Measurements from ENCODE around the gene LCP2. TPM values are rescaled to one million over a fixed set of nuclear protein-coding genes. Genes with fewer than 3 reads are reported as not detected.

Gene LCP2
- total and polyA plus RNA-seq, 2 of the 4 experiments (the other 2 are of a cell fraction) = not detected

- POLR2A ChIA-PET (ENCODE audit: unreplicated experiment) = no interaction called here
- in situ Hi-C loops (cut with MboI; ENCODE audit: low sequenced_read_pairs) = no loop called here
These were observed 35.8 kb upstream of the LCP2 start for GRCh38 chr5:170333161-170333910.

More at GRCh38 chr5:170333161-170333910, 35.8 kb upstream of the LCP2 start:
- DNase-seq = no peak
- Histone ChIP-seq H3K79me1 (ENCODE audit: low read depth in 1 of 2, low read length in 2 of 2) (no peaks in the 10 kb centered on the region), H3K36me3 (ENCODE audit: control insufficient read depth, insufficient read depth, low read length) (no peaks in the 10 kb centered on the region), H2BK5ac (ENCODE audit: low read depth, low read length, poor library complexity, severe bottlenecking) (no peak overlapping the region), H3K56ac (ENCODE audit: extremely low read depth, insufficient read depth, low read length) (no peak overlapping the region), H4K5ac (ENCODE audit: low read depth, low read length) (no peak overlapping the region), H2BK15ac (ENCODE audit: low read depth, low read length) (no peak overlapping the region), H4K91ac (ENCODE audit: insufficient read depth, low read depth, low read length) (no peak overlapping the region), H2BK120ac (ENCODE audit: low read depth, low read length) (no peak overlapping the region), H2BK20ac (ENCODE audit: low read depth, low read length) (no peak overlapping the region), H3K23ac (ENCODE audit: low read depth, low read length) (no peak overlapping the region), H3K9me1 (ENCODE audit: insufficient read depth, low read length) (no peaks in the 10 kb centered on the region), H2AK5ac (ENCODE audit: low read depth, low read length) (no peak overlapping the region), H3K14ac (replicated peaks; ENCODE audit: low read depth, low read length) (no peak overlapping the region), H3K27ac (ENCODE audit: insufficient read depth, low read length) (no peak overlapping the region), H4K20me1 (ENCODE audit: insufficient read depth, low read length) (no peaks in the 10 kb centered on the region), H3K4ac (ENCODE audit: low read depth, low read length) (no peak overlapping the region), H2AK9ac (replicated peaks; ENCODE audit: low read depth, low read length, poor library complexity) (no peak overlapping the region), H4K8ac (ENCODE audit: low read depth in 2 of 2, low read length in 2 of 2) (no peak overlapping the region), H3K4me1 (ENCODE audit: control insufficient read depth, insufficient read depth, low read length) (no peaks in the 10 kb centered on the region), H3K9ac (ENCODE audit: low read depth, low read length) (no peak overlapping the region), H3K18ac (ENCODE audit: low read depth, low read length) (no peak overlapping the region), H3K4me2 (ENCODE audit: low read depth, low read length) (no peak overlapping the region), H3K9me3 (ENCODE audit: control insufficient read depth, insufficient read depth, low read length) (no peaks in the 10 kb centered on the region), H3K27me3 (ENCODE audit: control insufficient read depth, insufficient read depth, low read length) (no peaks in the 10 kb centered on the region), H3K4me3 (ENCODE audit: insufficient read depth, low read depth, low read length) (no peak overlapping the region), H2AFZ (replicated peaks; ENCODE audit: low read length, poor library complexity) (no peak overlapping the region)
- intact Hi-C loops (cut with micrococcal nuclease) (no loop called here), dilution Hi-C loops (cut with HindIII; ENCODE audit: low sequenced_read_pairs, unreplicated experiment) (no loop called here)
- no peak for TF ChIP-seq RAD21 (IDR thresholded peaks at IDR 0.05; ENCODE audit: low read length)
- TF ChIP-seq USF2 (IDR thresholded peaks at IDR 0.05; ENCODE audit: low read depth, low read length) = no peak
- TF ChIP-seq SMC3 (IDR thresholded peaks at IDR 0.05; ENCODE audit: low read depth, low read length) = no peak
- no peak for TF ChIP-seq CEBPB (IDR thresholded peaks at IDR 0.05; ENCODE audit: low read depth, low read length)
- no peak for TF ChIP-seq MAFK (IDR thresholded peaks at IDR 0.05; ENCODE audit: low read depth, low read length)
- TF ChIP-seq CTCF (conservative IDR thresholded peaks at IDR 0.05; ENCODE audit: low read depth, low read length) = no peak
- no peak for TF ChIP-seq POLR2A (IDR thresholded peaks at IDR 0.05; ENCODE audit: low read depth, low read length)
- CTCF ChIA-PET = no interaction called here
- BruUV-seq (replicated peaks) = no TSS peak
- no peak for ATAC-seq (ENCODE audit: low read depth)
- WGBS, 2 experiments (ENCODE audit: extremely low coverage in 2 of 2, insufficient read length in 1 of 2) = 20% methylated on average over 3 of the region's 11 CpGs; no CpG with 5 or more reads in 1 of the 2 experiments
